HG03060 (cell line): ENCODE data around the gene ADGRG1.

Source experiments
- ATAC-seq: cut with Tn5 transposase; IDR thresholded peaks from one replicate; pipeline ENCODE4 v1.9.1; 2021; ENCODE audit warnings: low read depth, moderate number of reproducible peaks; ENCODE audit not compliant: unreplicated experiment

ADGRG1 gene

GRCh38 chr16:57619606-57620334 is 8.7 kb upstream of the ADGRG1 start:
- no peak for ATAC-seq

GRCh38 chr16:57620335-57621231 is 7.8 kb upstream of the ADGRG1 start:
- ATAC-seq: no peak

- ATAC-seq: no peak
Observed at GRCh38 chr16:57621521-57622271, 6.7 kb upstream of the ADGRG1 start.

- no peak for ATAC-seq
Observed at GRCh38 chr16:57622361-57623250, 5.8 kb upstream of the ADGRG1 start.

- ATAC-seq: no peak
Observed at GRCh38 chr16:57623251-57624043, 5.0 kb upstream of the ADGRG1 start.

GRCh38 chr16:57624044-57624688 is 4.3 kb upstream of the ADGRG1 start:
- ATAC-seq: no peak

- no peak for ATAC-seq
Observed at GRCh38 chr16:57624806-57625500, 3.5 kb upstream of the ADGRG1 start.

- no peak for ATAC-seq
Observed at GRCh38 chr16:57626420-57627170, 1.8 kb upstream of the ADGRG1 start.

- ATAC-seq: no peak
Observed at GRCh38 chr16:57627184-57627871, 1.1 kb upstream of the ADGRG1 start.

GRCh38 chr16:57628783-57629293 is 408 bp downstream of the ADGRG1 start:
- no peak for ATAC-seq

- no peak for ATAC-seq
Observed at GRCh38 chr16:57629516-57630406, 1.3 kb downstream of the ADGRG1 start.

GRCh38 chr16:57630407-57630797 is 2.0 kb downstream of the ADGRG1 start:
- no peak for ATAC-seq

- no peak for ATAC-seq
Observed at GRCh38 chr16:57630931-57631845, 2.8 kb downstream of the ADGRG1 start.

GRCh38 chr16:57632568-57632967 is 4.1 kb downstream of the ADGRG1 start:
- ATAC-seq: no peak
